NK-92 (cell line): ENCODE measurements around the gene RXRA.

Experiments
- DNase-seq: peaks from one replicate; lab custom pipeline; 2025; ENCODE audit not compliant: unreplicated experiment; lab: John Stamatoyannopoulos, UW

RXRA gene

GRCh38 chr9:134380542-134381271 lies 54.5 kb downstream of the RXRA start:
- DNase-seq, result no peak

GRCh38 chr9:134381272-134381661 lies 55.0 kb downstream of the RXRA start:
- no peak for DNase-seq

GRCh38 chr9:134381671-134382516 lies 55.6 kb downstream of the RXRA start:
- DNase-seq, result no peak

GRCh38 chr9:134382733-134383132 lies 56.5 kb downstream of the RXRA start:
- no peak for DNase-seq

GRCh38 chr9:134383148-134383547 lies 56.9 kb downstream of the RXRA start:
- no peak for DNase-seq

- no peak for DNase-seq
Observed at GRCh38 chr9:134384811-134385479, 58.7 kb downstream of the RXRA start.

GRCh38 chr9:134385915-134386314 lies 59.7 kb downstream of the RXRA start:
- no peak for DNase-seq

GRCh38 chr9:134386951-134387831 lies 60.9 kb downstream of the RXRA start:
- DNase-seq, result no peak

GRCh38 chr9:134388289-134388808 lies 62.1 kb downstream of the RXRA start:
- DNase-seq, result no peak

GRCh38 chr9:134388976-134389375 lies 62.7 kb downstream of the RXRA start:
- no peak for DNase-seq

- no peak for DNase-seq
Observed at GRCh38 chr9:134389642-134390041, 63.4 kb downstream of the RXRA start.

GRCh38 chr9:134390537-134390936 lies 64.3 kb downstream of the RXRA start:
- no peak for DNase-seq

GRCh38 chr9:134390947-134391318 lies 64.7 kb downstream of the RXRA start:
- no peak for DNase-seq

- no peak for DNase-seq
Observed at GRCh38 chr9:134391319-134392231, 65.3 kb downstream of the RXRA start.

- no peak for DNase-seq
Observed at GRCh38 chr9:134392900-134393299, 66.6 kb downstream of the RXRA start.

GRCh38 chr9:134393582-134394280 lies 67.5 kb downstream of the RXRA start:
- no peak for DNase-seq

GRCh38 chr9:134395002-134395517 lies 68.8 kb downstream of the RXRA start:
- no peak for DNase-seq

- DNase-seq, result no peak
Observed at GRCh38 chr9:134395737-134396257, 69.5 kb downstream of the RXRA start.
